ENCODE data around the gene ECE2. TPM values are rescaled to one million over a fixed set of nuclear protein-coding genes. Genes with fewer than 3 reads are reported as not detected.

The ECE2 gene
- polyA plus RNA-seq, 1 donor from 2014 or later, result not detected

- no peak overlapping the region for H3K27ac Mint-ChIP-seq
- no peak overlapping the region for H3K4me3 Mint-ChIP-seq
- peaks cover 0 to 1% (median 0%) of the 10 kb centered on the region in 3 donors for H3K4me1 Mint-ChIP-seq
These were observed 7.1 kb downstream of the ECE2 start for GRCh38 chr3:184282941-184283340.

GRCh38 chr3:184283681-184284080 is 7.9 kb downstream of the ECE2 start:
- H3K27me3 Mint-ChIP-seq, result peaks cover 13% of the 10 kb centered on the region

More at GRCh38 chr3:184282941-184283340, 7.1 kb downstream of the ECE2 start:
- Mint-ChIP-seq H3K36me3 (peaks cover 2% of the 10 kb centered on the region), H3K9me3 (peaks cover 0 to 3% (median 0%) of the 10 kb centered on the region in 3 donors), H3K27me3 (peaks cover 15% of the 10 kb centered on the region)

GRCh38 chr3:184284696-184285095 is 8.9 kb downstream of the ECE2 start:
- Mint-ChIP-seq H3K27ac (no peak overlapping the region), H3K4me3 (no peak overlapping the region), H3K27me3 (peaks cover 17% of the 10 kb centered on the region), H3K36me3 (peaks cover 2% of the 10 kb centered on the region), H3K9me3 (peaks cover 0 to 3% (median 0%) of the 10 kb centered on the region in 3 donors), H3K4me1 (peaks cover 0 to 1% (median 0%) of the 10 kb centered on the region in 3 donors)

More at GRCh38 chr3:184283681-184284080, 7.9 kb downstream of the ECE2 start:
- Mint-ChIP-seq H3K36me3 (peaks cover 2% of the 10 kb centered on the region), H3K4me1 (peaks cover 0 to 1% (median 0%) of the 10 kb centered on the region in 3 donors), H3K27ac (no peak overlapping the region), H3K4me3 (no peak overlapping the region), H3K9me3 (peaks cover 0 to 3% (median 0%) of the 10 kb centered on the region in 3 donors)

- Mint-ChIP-seq H3K36me3 (no peaks in the 10 kb centered on the region), H3K9me3 (no peaks in the 10 kb centered on the region), H3K27me3 (peaks cover 14% of the 10 kb centered on the region), H3K27ac (no peak overlapping the region), H3K4me3 (peak overlapping the region in 1 of 4 donors; percentile 8), H3K4me1 (peaks cover 0 to 1% (median 0%) of the 10 kb centered on the region in 3 donors)
These were observed 13.7 kb downstream of the ECE2 start for GRCh38 chr3:184289426-184289938.

GRCh38 chr3:184290331-184290730 is 14.5 kb downstream of the ECE2 start:
- Mint-ChIP-seq H3K4me1 (no peaks in the 10 kb centered on the region), H3K27ac (no peak overlapping the region), H3K9me3 (no peaks in the 10 kb centered on the region), H3K27me3 (peaks cover 14% of the 10 kb centered on the region), H3K4me3 (no peak overlapping the region), H3K36me3 (no peaks in the 10 kb centered on the region)

GRCh38 chr3:184291044-184291737 is 15.4 kb downstream of the ECE2 start:
- H3K27ac Mint-ChIP-seq, result no peak overlapping the region
- H3K4me3 Mint-ChIP-seq, result peak overlapping the region in 1 of 4 donors; percentile 17
- no peaks in the 10 kb centered on the region for H3K4me1 Mint-ChIP-seq
- H3K27me3 Mint-ChIP-seq, result peaks cover 12% of the 10 kb centered on the region
- H3K36me3 Mint-ChIP-seq, result no peaks in the 10 kb centered on the region
- H3K9me3 Mint-ChIP-seq, result no peaks in the 10 kb centered on the region

- H3K27me3 Mint-ChIP-seq, result peaks cover 12% of the 10 kb centered on the region
- H3K4me1 Mint-ChIP-seq, result no peaks in the 10 kb centered on the region
- H3K9me3 Mint-ChIP-seq, result no peaks in the 10 kb centered on the region
- H3K27ac Mint-ChIP-seq, result peak overlapping the region in 1 of 3 donors; percentile 23
- no peaks in the 10 kb centered on the region for H3K36me3 Mint-ChIP-seq
- H3K4me3 Mint-ChIP-seq, result no peak overlapping the region
These were observed 16.1 kb downstream of the ECE2 start for GRCh38 chr3:184291738-184292445.

GRCh38 chr3:184295771-184296170 is 19.9 kb downstream of the ECE2 start:
- Mint-ChIP-seq H3K27ac (no peak overlapping the region), H3K36me3 (no peaks in the 10 kb centered on the region), H3K27me3 (no peaks in the 10 kb centered on the region), H3K4me3 (peak overlapping the region in 1 of 4 donors; percentile 70), H3K9me3 (no peaks in the 10 kb centered on the region), H3K4me1 (peaks cover 6 to 18% (median 9%) of the 10 kb centered on the region in 3 donors)

- H3K4me3 Mint-ChIP-seq, result peak overlapping the region in 1 of 4 donors; percentile 87
- H3K27me3 Mint-ChIP-seq, result no peaks in the 10 kb centered on the region
- peaks cover 6 to 18% (median 9%) of the 10 kb centered on the region in 3 donors for H3K4me1 Mint-ChIP-seq
- H3K36me3 Mint-ChIP-seq, result no peaks in the 10 kb centered on the region
- H3K9me3 Mint-ChIP-seq, result no peaks in the 10 kb centered on the region
- H3K27ac Mint-ChIP-seq, result no peak overlapping the region
These were observed 20.8 kb downstream of the ECE2 start for GRCh38 chr3:184296616-184297015.

- H3K36me3 Mint-ChIP-seq, result no peaks in the 10 kb centered on the region
- peak within 1 kb of the TSS; percentile 46 to 93 (median 84) for H3K27ac Mint-ChIP-seq
- no peaks in the 10 kb centered on the region for H3K9me3 Mint-ChIP-seq
- H3K4me1 Mint-ChIP-seq, result peaks cover 6 to 18% (median 12%) of the 10 kb centered on the region in 3 donors
- no peaks in the 10 kb centered on the region for H3K27me3 Mint-ChIP-seq
- peak within 1 kb of the TSS; percentile 87 to 97 (median 93) for H3K4me3 Mint-ChIP-seq
These were observed 23.1 kb downstream of the ECE2 start, which contains the start of gene PSMD2 for GRCh38 chr3:184298759-184299487. PSMD2 (plus strand) TSS chr3:184299241; CDS start chr3:184299267, 26 bp downstream.

GRCh38 chr3:184299488-184300377 is 23.9 kb downstream of the ECE2 start:
- peaks cover 2% of the 10 kb centered on the region for H3K36me3 Mint-ChIP-seq

GRCh38 chr3:184300378-184300720 is 24.5 kb downstream of the ECE2 start:
- peak overlapping the region; percentile 87 to 97 (median 93) for H3K4me3 Mint-ChIP-seq
- peak overlapping the region in 2 of 3 donors; percentile 46 to 84 for H3K27ac Mint-ChIP-seq
- H3K4me1 Mint-ChIP-seq, result peaks cover 6 to 18% (median 12%) of the 10 kb centered on the region in 3 donors
- peaks cover 2% of the 10 kb centered on the region for H3K36me3 Mint-ChIP-seq
- H3K9me3 Mint-ChIP-seq, result no peaks in the 10 kb centered on the region
- H3K27me3 Mint-ChIP-seq, result no peaks in the 10 kb centered on the region

More at GRCh38 chr3:184299488-184300377, 23.9 kb downstream of the ECE2 start:
- H3K27ac Mint-ChIP-seq, result peak overlapping the region; percentile 46 to 84 (median 84)
- no peaks in the 10 kb centered on the region for H3K9me3 Mint-ChIP-seq
- peaks cover 6 to 18% (median 12%) of the 10 kb centered on the region in 3 donors for H3K4me1 Mint-ChIP-seq
- H3K27me3 Mint-ChIP-seq, result no peaks in the 10 kb centered on the region
- H3K4me3 Mint-ChIP-seq, result peak overlapping the region; percentile 87 to 97 (median 93)

GRCh38 chr3:184305577-184305976 is 29.8 kb downstream of the ECE2 start:
- Mint-ChIP-seq H3K4me1 (peaks cover 0 to 4% (median 2%) of the 10 kb centered on the region in 3 donors), H3K27ac (peak overlapping the region in 1 of 3 donors; percentile 11), H3K27me3 (no peaks in the 10 kb centered on the region), H3K4me3 (peak overlapping the region in 1 of 4 donors; percentile 30), H3K9me3 (no peaks in the 10 kb centered on the region), H3K36me3 (peaks cover 2% of the 10 kb centered on the region)

Data from IgD-negative memory B cell (primary cell).